HG03159 (cell line): ENCODE results near the gene SLC43A1.
A peak's percentile ranks its signal among the peaks of the same experiment; 100 is the strongest.
"Not testable (repeated sequence)": the region's sequence is repeated elsewhere in the genome, so short reads cannot be mapped to it uniquely, and the experiment has no call there.

Experiments
- ATAC-seq: cut with Tn5 transposase; IDR thresholded peaks from one replicate; pipeline ENCODE4 v1.9.1; 2021; ENCODE audit warnings: mild to moderate bottlenecking, moderate library complexity; ENCODE audit not compliant: unreplicated experiment

The SLC43A1 gene

GRCh38 chr11:57462597-57462996 lies 52.9 kb downstream of the SLC43A1 start:
- ATAC-seq: no peak

- ATAC-seq: no peak
Observed at GRCh38 chr11:57461841-57462489, 53.5 kb downstream of the SLC43A1 start.

- ATAC-seq: no peak
Observed at GRCh38 chr11:57460758-57461749, 54.4 kb downstream of the SLC43A1 start.

- peak; percentile 35 for ATAC-seq
Observed at GRCh38 chr11:57460022-57460757, 55.3 kb downstream of the SLC43A1 start, which contains the start of gene RTN4RL2. RTN4RL2 (plus strand) TSS chr11:57460528; CDS start chr11:57460866, 338 bp downstream.

GRCh38 chr11:57459164-57460021 lies 56.1 kb downstream of the SLC43A1 start:
- ATAC-seq: no peak

GRCh38 chr11:57458410-57459163 lies 56.9 kb downstream of the SLC43A1 start:
- no peak for ATAC-seq

- no peak for ATAC-seq
Observed at GRCh38 chr11:57458060-57458409, 57.5 kb downstream of the SLC43A1 start.

GRCh38 chr11:57457643-57458023 lies 57.9 kb downstream of the SLC43A1 start:
- peak; percentile 28 for ATAC-seq

- ATAC-seq: peak; percentile 61
Observed at GRCh38 chr11:57456960-57457642, 58.4 kb downstream of the SLC43A1 start.

GRCh38 chr11:57453543-57454177 lies 61.8 kb downstream of the SLC43A1 start:
- ATAC-seq: no peak

GRCh38 chr11:57446055-57446454 lies 69.4 kb downstream of the SLC43A1 start:
- no peak for ATAC-seq

- ATAC-seq: not testable (repeated sequence)
Observed at GRCh38 chr11:57445122-57445394, 70.4 kb downstream of the SLC43A1 start.

- no peak for ATAC-seq
Observed at GRCh38 chr11:57444362-57445121, 71.0 kb downstream of the SLC43A1 start.

GRCh38 chr11:57440744-57441414 lies 74.6 kb downstream of the SLC43A1 start:
- ATAC-seq: no peak

- ATAC-seq: no peak
Observed at GRCh38 chr11:57439786-57440185, 75.7 kb downstream of the SLC43A1 start.

GRCh38 chr11:57438345-57439285 lies 76.9 kb downstream of the SLC43A1 start:
- ATAC-seq: no peak
